NCI-H510A (cell line): Measurements from ENCODE around the gene GALNT14.

ENCODE experiments used
- DNase-seq: peaks from one replicate; lab custom pipeline; 2025; lab: John Stamatoyannopoulos, UW

GALNT14 gene

DNA sequence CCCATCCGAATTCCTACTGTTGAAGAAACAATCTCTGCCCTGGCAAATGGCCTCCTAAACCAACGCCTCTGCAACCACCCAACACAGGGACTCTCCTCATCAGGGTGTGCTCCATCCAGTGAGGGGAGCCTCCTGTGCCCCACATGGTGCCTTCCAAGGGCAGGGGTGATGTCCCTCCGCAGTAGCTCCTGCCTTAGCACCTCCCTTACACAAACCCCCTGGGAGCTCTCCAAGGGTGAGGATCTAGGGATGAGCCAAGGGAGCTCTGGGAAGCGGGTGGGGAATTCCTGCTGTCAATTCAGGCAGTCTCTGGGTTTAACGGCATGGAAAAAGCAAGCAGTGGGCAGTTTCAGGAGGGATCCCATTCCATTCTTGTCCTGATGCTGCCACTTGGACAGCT is 3.8 kb downstream of the GALNT14 start:
- no peak for DNase-seq

DNA sequence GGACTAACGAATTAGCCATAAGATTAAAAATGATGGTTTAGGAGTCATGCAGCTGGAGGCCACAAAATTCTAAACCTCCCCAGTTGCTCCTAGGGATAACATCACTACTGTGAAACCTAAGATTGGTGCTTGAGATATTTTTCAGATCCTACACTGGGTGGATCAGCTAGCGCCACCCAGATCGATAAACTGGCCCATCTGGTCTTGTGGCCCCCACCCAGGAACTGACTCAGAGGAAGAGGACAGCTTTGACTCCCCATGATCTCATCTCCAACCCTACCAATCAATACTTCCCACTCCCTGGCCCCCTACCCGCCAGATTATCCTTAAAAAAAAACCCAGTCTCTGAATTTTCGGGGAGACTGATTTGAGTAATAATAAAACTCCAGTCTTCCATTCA is 5.5 kb downstream of the GALNT14 start:
- no peak for DNase-seq

DNA sequence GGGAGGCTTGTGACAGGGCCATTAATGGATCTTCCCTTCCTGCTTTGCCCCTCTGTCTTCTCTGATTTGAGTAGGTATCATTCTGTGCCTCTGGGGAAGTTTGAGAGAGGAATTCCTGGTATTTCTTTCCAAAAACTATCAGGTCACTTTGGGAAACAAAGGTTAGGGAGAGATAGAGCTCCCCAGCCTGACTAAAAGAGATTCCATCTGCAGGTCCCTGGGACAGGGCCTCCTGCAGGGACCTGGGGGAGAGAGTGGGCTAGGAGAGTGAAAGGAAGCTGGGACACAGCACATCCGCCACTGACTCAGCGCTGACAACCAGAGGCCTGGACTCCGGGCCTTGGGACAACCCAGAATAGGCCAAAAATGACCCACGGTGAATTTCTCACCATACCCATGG is 6.4 kb downstream of the GALNT14 start:
- no peak for DNase-seq

- peak; percentile 30 for DNase-seq
These were observed 8.7 kb downstream of the GALNT14 start for GRCh38 chr2:31129375-31130171.

DNA sequence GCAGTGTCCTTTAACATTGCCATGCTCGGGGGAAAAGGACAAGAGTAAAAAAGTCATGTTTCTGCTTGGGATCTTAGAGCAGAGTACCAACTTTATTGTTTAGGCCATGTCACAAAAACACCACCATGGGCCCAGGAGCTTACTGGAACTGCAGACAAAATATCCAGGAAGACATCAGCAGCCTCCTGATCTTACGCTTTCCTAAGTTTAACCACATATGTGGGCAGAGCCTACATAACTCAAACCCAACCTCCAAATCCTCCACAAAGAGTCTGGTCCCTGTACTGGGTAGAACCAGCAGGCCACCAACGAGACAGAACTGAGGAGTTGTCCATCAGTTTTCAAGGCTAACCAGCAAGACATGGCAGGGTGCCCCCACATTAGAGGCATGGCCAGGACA is 10.3 kb downstream of the GALNT14 start:
- DNase-seq = no peak

- no peak for DNase-seq
These were observed 12.1 kb downstream of the GALNT14 start for GRCh38 chr2:31125918-31126695.

DNA sequence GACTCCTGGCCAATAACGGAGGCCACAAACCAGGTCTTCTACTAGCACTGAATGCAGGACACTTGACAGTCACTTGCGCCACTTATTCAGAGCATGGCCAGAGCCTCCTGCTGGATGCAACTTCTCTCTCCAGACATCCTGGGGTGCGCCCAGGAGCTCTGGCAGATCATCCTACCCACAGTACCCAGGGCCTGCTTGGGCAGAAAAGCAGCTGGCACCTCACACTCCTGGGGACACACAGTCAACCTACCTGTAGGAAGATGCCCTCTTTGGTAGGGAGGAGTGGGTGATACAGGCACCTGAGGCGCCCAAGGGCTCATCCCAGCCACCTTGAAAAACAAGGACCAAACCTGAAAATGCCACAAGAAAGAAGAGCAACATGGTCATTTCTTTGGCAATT is 13.3 kb downstream of the GALNT14 start:
- DNase-seq = no peak

- DNase-seq = no peak
These were observed 16.1 kb downstream of the GALNT14 start for GRCh38 chr2:31122133-31122532.

- no peak for DNase-seq
These were observed 24.5 kb downstream of the GALNT14 start for GRCh38 chr2:31113765-31114164.

DNA sequence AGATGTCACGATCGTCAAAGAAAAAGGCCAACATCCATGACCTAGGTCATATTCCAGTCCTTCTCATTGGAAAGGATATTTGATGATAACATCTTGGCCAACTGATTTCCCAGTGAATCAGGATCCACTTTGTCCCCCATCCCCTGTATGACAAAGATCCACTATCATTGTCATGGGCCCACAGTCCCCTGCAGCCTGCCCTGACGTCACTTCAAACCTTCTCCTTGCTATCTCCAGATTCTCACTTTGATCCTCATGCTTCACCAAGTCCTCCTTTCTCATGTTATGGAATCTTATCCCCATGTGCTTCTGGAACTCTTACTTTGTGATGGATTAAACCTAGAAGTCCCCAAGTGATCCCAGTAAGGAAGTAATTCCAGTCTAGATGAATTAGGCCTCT is 25.7 kb downstream of the GALNT14 start:
- DNase-seq = no peak

DNA sequence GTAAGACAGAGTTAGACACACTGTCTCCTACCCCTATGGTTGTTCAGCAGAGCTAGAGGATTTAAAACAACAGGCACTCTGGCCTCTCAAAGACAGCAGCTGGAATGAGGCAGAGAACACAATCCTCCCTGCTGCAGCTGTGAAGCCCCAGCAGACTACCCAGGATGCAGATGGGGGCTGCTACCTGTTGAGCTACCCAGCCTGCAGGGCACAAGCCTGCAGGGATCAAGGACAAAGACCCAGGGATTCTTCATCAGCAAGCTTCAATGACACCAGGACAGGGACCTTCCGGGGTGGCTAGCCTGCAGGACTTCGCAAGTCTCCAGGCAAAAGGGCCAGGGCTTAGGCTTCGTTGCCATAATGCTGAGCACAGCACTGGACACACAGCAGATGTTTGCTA is 27.2 kb downstream of the GALNT14 start:
- no peak for DNase-seq

GRCh38 chr2:31110431-31110830 is 27.8 kb downstream of the GALNT14 start:
- DNase-seq = no peak

DNA sequence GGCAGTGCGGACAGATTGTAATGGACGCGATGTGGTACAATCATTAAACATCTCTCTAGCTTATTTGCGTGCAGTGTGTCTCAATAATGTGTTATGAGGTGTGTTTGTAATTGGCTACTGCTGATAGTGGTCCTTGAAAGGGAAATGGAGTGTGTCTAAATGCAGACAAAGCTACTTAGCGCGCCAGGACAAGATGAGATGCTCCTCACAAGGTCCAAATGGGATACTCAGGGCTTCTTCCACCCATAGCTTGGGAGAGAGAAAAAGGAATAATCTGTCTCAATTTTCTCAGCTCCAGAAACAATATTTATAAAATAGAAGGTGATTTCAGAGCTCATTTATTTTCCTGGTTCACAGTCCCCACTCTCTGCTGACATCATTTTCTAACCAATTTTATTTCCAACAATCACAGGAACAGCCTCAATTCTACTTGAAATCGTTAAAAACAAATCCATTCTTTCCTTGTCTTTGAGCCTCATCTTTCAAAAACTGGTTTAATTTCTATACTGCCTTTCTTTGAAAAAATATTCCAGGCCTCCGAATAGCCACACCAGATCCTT is 28.5 kb downstream of the GALNT14 start:
- no peak for DNase-seq

DNA sequence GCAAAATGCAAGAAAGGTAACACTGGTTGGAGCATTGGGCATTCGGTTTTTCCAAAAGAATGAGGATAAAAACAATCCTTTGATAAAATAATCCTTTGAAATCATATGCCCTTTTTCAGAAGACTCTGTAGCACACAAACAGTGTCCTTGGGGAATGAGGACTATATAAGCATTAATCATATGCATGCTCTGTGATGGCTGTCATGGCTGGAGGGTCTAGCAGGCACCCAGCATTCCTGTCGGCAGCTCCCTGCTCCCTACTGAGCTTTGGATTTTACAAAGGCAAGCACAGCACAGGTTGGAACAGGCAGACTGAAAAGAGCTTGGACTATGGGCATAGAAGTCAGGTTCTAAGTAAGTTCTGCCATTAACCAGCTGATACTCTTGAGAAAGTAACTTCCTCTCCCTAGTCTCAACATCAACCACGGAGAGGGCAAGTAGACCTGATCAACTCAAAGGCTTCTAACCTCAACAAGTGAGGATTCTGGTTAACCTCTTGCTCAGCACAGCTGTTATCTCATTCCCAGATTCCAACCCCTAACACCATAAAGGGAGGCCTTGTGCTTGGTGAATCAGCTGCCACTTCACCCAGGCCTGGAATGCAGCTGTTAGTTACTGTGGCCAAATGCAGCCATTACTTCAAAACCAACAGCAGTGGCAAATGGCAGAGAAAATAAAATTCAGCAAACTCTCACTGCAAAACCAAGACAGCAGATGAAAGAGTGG is 29.5 kb downstream of the GALNT14 start:
- no peak for DNase-seq

DNA sequence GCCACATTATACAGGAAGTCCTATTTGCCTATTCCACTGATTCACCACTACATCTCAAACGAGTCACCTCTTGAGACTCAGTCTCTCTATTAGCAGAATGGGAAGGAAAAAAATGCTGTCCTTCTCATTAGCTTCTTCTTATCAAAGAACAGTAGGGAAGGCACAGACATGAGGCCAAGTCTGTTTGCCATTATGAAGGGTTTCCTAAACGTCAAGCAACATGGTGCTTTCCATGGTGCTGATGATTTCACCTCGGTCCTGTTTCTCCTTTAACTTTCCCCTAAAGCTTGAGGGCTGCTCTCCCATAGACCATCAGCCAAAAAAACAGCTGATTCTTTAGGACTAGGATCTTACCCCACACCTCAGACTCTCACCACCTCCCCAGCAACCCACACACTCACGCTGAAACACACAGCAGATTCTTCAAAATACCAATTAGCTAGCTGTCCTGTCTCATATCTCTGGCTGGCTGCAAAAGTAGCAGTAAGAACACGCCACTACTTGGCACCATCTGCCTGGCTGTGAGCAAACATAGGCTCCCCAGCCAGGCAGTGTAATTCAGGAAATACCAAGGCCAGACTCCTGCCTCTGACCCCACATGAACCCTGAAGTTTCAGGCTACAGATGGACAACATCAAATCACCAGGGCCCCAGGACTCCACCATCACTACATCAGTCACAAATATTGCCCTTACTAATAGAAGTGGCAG is 30.5 kb downstream of the GALNT14 start:
- DNase-seq = no peak

- DNase-seq = no peak
These were observed 36.5 kb downstream of the GALNT14 start for GRCh38 chr2:31101701-31102100.

DNA sequence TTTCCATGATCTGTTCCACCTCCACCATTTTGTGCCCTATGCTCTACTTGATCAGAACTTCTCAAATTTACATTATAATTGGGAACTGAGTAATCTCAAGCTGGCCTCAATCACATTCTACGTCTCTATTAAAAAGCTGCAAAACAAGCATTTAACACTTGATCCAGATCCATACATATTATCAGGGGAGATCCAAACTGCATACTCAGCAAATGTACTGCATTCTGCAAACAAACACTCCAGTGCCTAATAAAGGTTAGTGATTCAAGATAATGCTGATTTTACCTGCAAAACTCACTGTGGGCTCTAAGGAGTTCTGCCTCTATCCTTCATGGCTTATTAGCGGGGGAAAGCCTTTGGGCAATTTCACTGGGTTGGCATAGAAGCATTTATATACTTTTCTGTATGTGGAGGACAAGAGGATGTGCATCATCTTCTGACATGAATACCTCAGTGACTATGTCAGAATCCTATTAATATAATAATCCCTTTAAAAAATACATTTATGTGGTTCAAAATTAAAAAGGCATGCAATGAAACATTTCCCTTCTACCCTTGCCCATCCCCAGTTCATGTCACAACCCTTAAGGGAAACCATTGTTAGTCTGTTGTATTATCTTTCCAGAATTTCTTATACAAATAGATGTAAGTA is 40.2 kb downstream of the GALNT14 start:
- DNase-seq = no peak

DNA sequence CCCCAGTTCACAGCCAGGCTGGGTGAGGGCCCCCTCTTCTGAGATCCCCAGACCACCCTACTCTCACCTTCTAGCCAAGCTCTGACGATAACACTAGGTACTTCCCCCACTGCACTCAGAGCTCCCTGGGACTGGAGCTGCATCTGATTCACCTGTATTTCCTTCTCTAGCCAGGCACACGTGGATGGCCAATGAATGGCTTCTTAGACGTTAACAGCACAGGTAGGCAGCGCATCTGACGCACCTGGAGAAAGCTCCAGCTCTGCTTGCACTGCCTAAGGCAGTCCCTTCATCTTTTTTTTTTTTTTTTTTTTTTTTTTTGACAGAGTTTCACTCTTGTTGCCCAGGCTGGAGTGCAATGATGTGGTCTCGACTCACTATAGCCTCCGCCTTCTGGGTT is 48.1 kb downstream of the GALNT14 start:
- DNase-seq = no peak

GRCh38 chr2:31089645-31090044 is 48.6 kb downstream of the GALNT14 start:
- DNase-seq = no peak

DNA sequence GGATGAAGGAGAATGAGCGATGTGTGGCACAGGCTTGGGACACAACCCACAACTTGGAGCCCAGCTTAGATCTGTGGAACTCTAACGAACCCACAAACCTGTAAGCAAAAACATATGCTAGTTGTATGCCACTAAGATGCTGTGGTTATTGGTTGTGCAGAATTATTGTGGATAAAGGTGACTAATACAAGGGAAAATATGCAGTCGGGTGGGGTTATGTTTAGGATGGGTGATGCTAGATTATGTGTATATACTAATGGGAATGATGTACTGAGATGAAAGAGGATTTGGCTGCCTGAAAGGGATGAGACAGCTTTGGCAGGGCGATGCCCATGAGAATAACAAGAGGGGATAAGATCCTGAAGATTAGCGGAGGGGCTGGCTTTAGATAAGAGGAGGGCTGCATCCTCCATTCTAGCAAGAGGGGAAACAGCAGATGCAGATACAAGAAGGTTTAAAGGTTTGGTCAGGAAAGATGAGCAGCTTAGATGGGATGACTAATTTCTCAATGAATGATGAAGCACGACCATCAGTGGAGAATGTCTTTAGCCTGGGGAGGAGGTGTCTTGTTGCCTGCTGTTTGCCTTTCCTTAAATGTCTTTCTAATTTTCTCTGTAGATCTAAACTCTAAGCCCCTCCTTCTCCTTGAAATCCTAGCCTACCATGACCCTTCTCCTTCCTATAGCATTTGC is 49.6 kb downstream of the GALNT14 start:
- DNase-seq = no peak

GRCh38 chr2:31087491-31087890 is 50.7 kb downstream of the GALNT14 start:
- no peak for DNase-seq
